Activated CD8-positive, alpha-beta memory T cell treated with anti-CD3 and anti-CD28 coated beads for 48 hours (primary cell): ENCODE results near the gene C2orf76.
"Not testable (repeated sequence)": the region's sequence is repeated elsewhere in the genome, so short reads cannot be mapped to it uniquely, and the experiment has no call there.

Experiments used
- DNase-seq, 3 experiments: peaks; one replicate each; pipeline ENCODE4 v3.0.0-alpha.2; 2020; ENCODE audit warnings: low read depth in 2 of 3, low spot score in 2 of 3

The C2orf76 gene

DNA sequence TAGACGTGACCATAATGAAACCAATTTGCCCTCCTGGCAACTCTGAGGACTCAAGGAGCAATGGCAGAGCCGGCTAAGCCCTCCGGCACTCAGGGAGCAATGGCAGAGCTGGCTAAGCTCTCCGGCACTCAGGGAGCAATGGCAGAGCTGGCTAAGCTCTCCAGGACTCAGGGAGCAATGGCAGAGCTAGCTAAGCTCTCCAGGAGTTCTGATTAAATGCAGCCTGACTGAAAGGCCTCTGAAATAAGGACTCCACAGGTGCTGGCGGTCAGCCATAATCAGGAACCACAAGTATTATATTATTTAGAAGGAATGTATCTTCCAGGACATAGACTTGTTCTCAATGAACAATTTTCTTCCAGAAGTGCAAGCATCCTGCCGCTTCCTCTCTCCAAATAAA, 65.2 kb downstream of the C2orf76 start:
- DNase-seq, result no peak

DNA sequence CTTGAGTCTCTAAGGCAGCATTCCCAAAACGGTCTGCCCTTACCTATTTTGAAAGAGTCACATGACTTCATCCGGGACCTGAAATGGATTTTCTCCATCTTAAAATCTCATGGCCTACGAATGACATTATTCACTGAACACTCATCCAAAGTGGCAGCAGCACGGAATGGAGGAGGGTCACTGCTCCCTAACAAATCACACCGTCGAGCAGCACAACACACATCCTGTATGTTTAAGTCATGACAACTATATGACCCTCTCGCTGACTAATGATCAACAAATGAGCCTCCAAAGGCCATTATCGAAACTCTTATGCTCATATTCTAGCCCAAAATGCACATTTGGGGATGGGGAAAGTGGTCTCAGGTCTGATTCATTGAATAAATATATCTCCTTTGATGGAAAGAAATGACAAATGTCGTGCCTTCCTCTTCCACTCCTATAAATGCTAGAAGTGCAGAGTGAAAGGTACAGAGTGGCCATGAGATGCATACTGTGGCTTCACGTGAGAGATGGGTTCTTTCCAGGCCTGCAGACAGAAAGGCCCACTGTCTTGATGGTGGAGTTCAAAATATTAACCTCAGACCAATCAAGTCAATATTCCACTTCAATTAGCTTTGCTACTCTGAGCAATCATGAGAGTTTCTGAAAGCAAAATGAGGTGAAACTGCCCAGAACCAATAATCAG, 70.8 kb downstream of the C2orf76 start:
- no peak for DNase-seq

DNA sequence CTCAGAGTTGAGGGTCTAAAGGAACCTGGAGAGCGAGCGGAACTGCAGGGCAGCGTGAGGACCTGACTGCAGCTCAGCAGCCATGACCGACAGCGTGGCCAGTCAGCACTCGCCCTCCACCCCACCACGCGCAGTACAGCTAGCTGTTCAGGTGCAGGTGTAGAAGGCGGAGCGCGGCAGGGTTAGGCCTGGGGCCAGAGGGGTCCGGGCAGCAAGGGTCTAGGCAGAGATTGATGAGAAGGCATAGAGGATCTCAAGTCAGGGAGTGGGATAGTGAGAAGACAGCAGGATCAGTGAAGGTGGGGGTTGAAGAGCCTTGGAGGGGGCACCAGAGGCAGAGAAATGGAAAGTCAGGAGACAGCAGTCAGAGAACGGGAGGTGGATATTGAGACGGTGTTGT, 72.0 kb downstream of the C2orf76 start:
- DNase-seq, result no peak

DNA sequence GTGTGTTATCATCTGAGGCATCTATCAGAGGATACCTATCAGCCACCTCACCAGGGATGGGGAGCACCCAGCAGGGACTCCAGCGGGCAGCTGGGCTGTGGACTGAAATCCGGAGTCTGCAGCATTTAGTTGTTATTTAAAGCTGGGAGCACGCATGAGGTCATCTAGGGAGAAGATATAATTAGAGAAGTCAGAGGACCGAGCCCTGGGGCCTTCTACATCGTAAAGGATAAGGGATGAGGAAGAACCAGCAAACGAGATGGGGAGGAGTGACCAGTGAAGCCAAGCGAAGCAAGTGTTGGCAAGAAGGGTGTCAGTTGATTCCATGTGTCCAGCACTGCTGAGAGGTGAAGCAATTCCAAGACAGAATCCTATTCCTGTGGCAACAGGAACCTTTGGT, 72.7 kb downstream of the C2orf76 start:
- DNase-seq, result no peak

GRCh38 chr2:119293254-119293653, 73.4 kb downstream of the C2orf76 start:
- no peak for DNase-seq

DNA sequence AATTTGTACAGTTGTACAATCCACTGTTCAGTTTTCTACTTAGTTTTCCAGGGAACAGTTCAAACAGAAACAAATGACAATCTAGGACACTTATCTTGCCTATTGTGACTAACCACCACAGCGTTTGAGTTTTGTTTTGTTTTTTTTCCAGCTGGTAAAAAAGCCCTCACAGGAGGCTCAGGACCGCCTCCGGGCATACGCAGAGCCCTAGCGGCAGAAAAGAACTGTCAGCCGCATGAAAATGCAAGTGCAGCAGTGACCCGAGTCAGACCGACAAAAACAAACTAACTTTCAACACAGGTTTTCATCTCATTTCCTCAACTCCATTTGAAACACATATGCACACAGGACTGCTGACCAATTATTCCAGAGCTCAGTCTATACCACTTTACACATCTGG, 74.4 kb downstream of the C2orf76 start:
- no peak for DNase-seq

DNA sequence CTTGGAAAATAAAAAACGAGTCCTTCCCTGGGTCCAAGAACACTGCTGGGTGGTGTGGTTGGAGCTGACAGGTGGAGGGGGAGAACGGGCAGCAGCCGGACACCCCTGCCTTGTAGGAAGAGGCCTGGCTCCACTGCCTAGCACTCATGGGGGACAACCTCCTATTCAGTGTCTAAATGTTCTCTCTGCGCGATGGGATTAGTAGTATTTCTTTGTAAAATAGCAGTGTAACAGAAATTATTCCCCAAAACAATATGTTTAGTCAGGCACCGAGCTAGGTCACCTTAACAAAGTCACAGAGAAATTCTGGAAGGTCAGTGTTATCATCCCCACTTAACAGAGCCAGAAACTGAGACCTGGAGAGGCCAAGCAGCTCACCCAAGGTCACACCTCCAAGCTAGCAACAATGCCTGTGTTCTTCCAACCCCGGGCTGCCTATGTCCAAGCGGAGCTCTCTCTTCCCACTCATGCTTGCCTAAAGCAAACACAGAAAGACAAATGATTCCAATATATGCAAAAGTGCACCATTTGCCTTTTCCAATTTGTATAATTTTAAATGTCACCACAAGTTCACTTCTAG, 75.0 kb downstream of the C2orf76 start:
- DNase-seq, result no peak

- peak; percentile 23 to 32 (median 24) for DNase-seq
Measured at GRCh38 chr2:119290859-119291587, 75.6 kb downstream of the C2orf76 start.

DNA sequence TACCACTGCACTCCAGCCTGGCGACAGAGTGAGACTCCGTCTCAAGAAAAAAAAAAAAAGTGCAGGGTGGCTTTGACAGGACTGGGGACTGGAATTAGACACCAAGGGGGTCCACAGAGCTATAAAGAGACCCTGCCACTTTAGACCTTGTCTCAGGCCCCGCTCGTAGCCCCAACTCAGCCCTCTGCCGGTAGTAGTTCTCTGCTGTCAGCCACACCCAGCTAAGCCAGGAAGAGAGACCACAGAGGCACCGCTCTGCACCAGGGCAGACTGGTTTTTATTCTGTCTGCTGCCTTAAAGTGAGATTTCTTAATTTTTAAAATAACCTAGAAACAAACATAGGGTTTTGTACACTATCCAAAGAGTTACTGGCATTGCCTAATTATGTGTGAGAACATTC, 77.0 kb downstream of the C2orf76 start:
- DNase-seq, result no peak

GRCh38 chr2:119289093-119289492, 77.5 kb downstream of the C2orf76 start:
- no peak for DNase-seq

DNA sequence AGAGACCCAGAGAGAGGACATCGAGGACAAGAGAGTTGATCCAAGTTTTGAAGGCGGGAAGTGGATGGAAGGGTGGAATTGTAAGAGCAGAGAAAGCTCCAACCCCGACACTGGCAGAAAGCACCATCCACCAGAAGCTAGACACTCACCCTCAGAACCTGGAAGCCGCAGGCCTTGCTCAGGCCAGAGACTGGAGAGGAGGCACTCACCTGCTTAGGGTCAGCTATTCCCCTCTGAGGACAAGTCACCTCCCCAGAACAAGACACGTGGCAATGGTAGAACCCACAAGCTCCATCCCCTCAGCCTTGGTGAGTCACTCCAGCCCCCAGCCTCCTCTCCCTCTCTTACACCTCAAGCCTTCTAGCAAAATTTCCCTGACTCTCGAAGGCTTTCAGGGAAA, 78.1 kb downstream of the C2orf76 start:
- DNase-seq, result no peak

- DNase-seq, result no peak
Measured at GRCh38 chr2:119286661-119287060, 80.0 kb downstream of the C2orf76 start.

DNA sequence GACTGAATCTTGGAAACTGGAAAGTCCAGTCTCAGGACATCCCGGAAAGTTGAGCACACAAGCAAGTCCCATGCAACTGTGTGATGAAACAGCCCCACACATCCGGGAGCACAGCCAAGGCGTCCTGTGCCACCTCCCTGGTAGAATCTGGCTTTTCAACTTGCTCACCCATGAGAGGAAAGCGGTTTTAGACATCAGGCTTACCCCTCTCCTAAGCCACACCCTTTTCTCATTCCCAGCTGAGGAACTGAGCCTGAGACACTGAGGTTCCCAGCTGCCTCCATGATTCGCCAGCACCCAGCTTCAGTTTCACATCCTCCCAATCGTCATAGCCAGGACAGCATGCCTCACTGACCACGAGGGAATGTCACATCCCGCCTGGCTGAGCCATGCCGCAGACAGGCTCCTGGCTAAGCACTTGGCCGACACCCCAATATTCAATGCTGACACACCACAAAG, 82.7 kb downstream of the C2orf76 start:
- DNase-seq, result no peak

- no peak for DNase-seq
Measured at GRCh38 chr2:119282996-119283511, 83.6 kb downstream of the C2orf76 start.

DNA sequence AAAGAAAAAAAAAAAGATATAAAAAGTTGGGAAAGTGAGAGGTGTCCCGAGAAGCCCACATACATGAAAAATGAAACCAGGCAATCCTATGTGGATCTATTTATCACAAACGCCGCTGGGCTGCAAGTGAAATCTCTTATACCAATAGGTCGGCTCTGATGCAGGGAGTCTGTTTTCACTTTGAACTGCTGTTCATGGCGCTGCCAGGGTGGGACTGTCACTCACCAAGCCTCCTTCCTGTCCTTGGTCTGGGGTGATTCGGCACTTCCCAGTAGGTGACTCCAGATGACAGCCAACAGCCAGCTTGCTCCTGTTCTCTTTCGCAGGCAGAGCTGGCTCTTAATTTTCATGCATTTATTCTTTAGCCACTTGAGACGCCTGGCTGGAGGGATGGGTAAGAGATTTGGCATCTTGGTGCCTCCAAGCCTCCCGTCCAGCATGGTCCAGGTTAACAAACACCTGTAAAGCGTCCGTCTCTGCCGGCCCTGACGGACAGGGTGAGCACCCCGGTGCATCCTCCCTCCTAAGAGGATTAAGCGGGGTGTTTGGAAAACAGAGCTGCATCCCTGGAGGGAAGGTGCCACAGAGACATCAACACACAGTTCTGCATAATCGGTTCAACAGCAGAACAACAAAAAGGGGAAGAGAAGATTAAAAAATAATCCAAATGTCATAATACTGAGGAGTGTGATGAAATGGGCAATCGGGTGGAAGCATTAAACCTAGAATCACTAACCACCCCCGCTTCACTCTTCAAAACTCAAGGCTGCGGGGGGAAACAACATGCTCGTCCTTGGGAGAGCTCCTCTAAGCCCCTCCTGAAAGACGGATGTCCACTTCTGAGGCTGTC, 84.3 kb downstream of the C2orf76 start:
- DNase-seq, result no peak

GRCh38 chr2:119280680-119281079, 86.0 kb downstream of the C2orf76 start:
- no peak for DNase-seq

- no peak for DNase-seq
Measured at GRCh38 chr2:119279666-119280065, 87.0 kb downstream of the C2orf76 start.

DNA sequence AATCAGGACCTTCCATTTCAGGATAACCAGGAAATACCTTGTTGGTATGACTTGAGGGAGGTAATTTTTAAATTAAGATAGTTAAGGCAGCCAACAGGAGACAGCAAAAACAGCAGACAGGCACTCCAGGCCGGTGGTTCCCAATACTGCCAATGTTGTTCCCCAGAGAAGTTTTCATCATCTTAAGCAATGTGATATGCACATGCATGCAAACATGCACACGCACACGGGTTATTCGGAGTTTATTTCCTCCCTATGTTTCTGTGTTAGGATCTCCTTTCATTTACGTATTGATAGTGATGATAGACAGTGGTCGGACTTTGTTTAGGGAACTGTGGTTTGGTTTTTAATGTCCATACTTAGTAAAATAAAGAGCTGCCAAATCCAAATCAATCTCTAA, 87.7 kb downstream of the C2orf76 start:
- DNase-seq, result no peak

- not testable (repeated sequence) for DNase-seq
Measured at GRCh38 chr2:119278385-119278784, 88.2 kb downstream of the C2orf76 start.

DNA sequence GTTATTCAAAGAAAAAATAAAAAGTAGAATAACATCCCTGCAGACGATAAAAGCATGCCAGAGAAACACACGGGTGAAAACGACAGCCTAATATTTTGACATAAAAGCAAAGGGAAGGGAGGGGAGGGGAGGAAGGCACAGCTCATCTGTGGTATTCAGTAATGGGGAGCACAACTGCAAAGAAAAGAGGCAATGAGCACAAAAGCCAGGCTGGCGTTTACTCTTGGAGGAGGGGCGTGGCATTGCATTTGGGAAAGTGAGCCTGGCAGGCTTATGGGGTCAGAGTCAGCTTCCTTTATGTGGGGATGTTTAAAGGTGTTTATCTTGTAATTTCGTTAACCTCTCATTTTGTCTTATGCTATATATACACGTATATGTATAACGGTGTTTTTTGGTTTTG, 89.8 kb downstream of the C2orf76 start:
- no peak for DNase-seq

GRCh38 chr2:119267604-119268003, 99.0 kb downstream of the C2orf76 start:
- DNase-seq, result no peak
